ENCODE data around the gene SP3.

DNA sequence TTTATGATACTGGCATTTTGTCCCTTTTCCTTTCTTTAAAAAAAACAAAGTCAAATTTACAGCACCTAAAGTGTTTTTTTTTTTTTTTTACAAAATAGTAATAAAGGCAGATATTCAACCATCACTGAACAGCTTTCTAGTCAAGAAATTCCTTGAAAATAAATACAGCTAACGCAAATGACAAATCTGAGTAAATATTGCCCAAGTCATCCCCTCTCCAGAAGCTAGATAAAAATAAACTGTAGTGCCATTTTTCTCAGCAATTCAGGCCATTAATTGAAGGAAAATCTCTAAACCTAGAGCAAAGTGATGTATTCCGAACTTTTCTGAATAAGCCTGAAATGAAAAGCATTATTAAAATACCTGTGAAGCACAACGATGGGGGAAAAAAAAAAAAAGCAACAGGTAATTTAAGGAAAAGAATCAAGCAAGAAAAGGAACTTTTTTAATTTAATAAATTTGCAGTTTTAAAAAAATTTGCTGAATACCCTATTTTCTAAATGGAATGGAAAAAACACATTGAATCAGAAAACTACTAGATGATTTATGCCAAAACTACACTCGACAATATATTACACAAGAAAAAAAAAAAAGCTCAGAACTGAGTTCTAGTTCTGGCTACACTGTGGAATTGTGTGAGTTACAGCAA is 6.9 kb downstream of the SP3 start:
- TF ChIP-seq, protein P1, sequence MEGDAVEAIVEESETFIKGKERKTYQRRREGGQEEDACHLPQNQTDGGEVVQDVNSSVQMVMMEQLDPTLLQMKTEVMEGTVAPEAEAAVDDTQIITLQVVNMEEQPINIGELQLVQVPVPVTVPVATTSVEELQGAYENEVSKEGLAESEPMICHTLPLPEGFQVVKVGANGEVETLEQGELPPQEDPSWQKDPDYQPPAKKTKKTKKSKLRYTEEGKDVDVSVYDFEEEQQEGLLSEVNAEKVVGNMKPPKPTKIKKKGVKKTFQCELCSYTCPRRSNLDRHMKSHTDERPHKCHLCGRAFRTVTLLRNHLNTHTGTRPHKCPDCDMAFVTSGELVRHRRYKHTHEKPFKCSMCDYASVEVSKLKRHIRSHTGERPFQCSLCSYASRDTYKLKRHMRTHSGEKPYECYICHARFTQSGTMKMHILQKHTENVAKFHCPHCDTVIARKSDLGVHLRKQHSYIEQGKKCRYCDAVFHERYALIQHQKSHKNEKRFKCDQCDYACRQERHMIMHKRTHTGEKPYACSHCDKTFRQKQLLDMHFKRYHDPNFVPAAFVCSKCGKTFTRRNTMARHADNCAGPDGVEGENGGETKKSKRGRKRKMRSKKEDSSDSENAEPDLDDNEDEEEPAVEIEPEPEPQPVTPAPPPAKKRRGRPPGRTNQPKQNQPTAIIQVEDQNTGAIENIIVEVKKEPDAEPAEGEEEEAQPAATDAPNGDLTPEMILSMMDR (IDR thresholded peaks at IDR 0.05; ENCODE audit: borderline replicate concordance, extremely low read depth, low read length, poor library complexity, severe bottlenecking): no peak
- no peak for TF ChIP-seq EZH2 (IDR thresholded peaks at IDR 0.05; ENCODE audit: borderline replicate concordance, low read depth, low read length, severe bottlenecking)

Data from DND-41 (cell line).